Measurements from ENCODE around the gene THEMIS.
A peak's percentile ranks its signal among the peaks of the same experiment; 100 is the strongest.

THEMIS gene

GRCh38 chr6:127920804-127921203, 19.9 kb upstream of the THEMIS start:
- Histone ChIP-seq H3K27me3 (ENCODE audit: insufficient read depth, poor library complexity, severe bottlenecking) (no peaks in the 10 kb centered on the region), H3K27ac (replicated peaks) (no peak overlapping the region), H3K4me3 (replicated peaks; ENCODE audit: insufficient read depth, low read length) (no peak overlapping the region)
- no peak for TF ChIP-seq GABPA (IDR thresholded peaks at IDR 0.05; ENCODE audit: low read depth)
- no peak for TF ChIP-seq POLR2AphosphoS5 (IDR thresholded peaks at IDR 0.05; ENCODE audit: low read depth)
- TF ChIP-seq REST (IDR thresholded peaks at IDR 0.05; ENCODE audit: insufficient replicate concordance, low read depth) = no peak
- no peak for TF ChIP-seq SPI1 (IDR thresholded peaks at IDR 0.05; ENCODE audit: borderline replicate concordance, low read depth)
- TF ChIP-seq CTCF (IDR thresholded peaks at IDR 0.05; ENCODE audit: insufficient read depth, low read length) = no peak
- no peak for DNase-seq (ENCODE audit: low read depth in 1 of 2, low spot score in 1 of 2)

- no peak for DNase-seq (ENCODE audit: low read depth in 1 of 2, low spot score in 1 of 2)
- TF ChIP-seq REST (IDR thresholded peaks at IDR 0.05; ENCODE audit: insufficient replicate concordance, low read depth) (no peak), SPI1 (IDR thresholded peaks at IDR 0.05; ENCODE audit: borderline replicate concordance, low read depth) (no peak), GABPA (IDR thresholded peaks at IDR 0.05; ENCODE audit: low read depth) (no peak), POLR2AphosphoS5 (IDR thresholded peaks at IDR 0.05; ENCODE audit: low read depth) (no peak), CTCF (IDR thresholded peaks at IDR 0.05; ENCODE audit: insufficient read depth, low read length) (no peak)
- H3K27ac ChIP-seq (replicated peaks) = no peak overlapping the region
- H3K27me3 ChIP-seq (ENCODE audit: insufficient read depth, poor library complexity, severe bottlenecking) = no peaks in the 10 kb centered on the region
- no peak overlapping the region for H3K4me3 ChIP-seq (replicated peaks; ENCODE audit: insufficient read depth, low read length)
These were observed 17.9 kb upstream of the THEMIS start for GRCh38 chr6:127918506-127919427.

- Histone ChIP-seq H3K4me3 (replicated peaks; ENCODE audit: insufficient read depth, low read length) (no peak overlapping the region), H3K27me3 (ENCODE audit: insufficient read depth, poor library complexity, severe bottlenecking) (no peaks in the 10 kb centered on the region), H3K27ac (replicated peaks) (no peak overlapping the region)
- DNase-seq (ENCODE audit: low read depth in 1 of 2, low spot score in 1 of 2) = no peak
- TF ChIP-seq SPI1 (IDR thresholded peaks at IDR 0.05; ENCODE audit: borderline replicate concordance, low read depth) = peak; percentile 38; the same call in 1 of the 2 replicates
- no peak for TF ChIP-seq REST (IDR thresholded peaks at IDR 0.05; ENCODE audit: insufficient replicate concordance, low read depth)
- TF ChIP-seq POLR2AphosphoS5 (IDR thresholded peaks at IDR 0.05; ENCODE audit: low read depth) = no peak
- no peak for TF ChIP-seq GABPA (IDR thresholded peaks at IDR 0.05; ENCODE audit: low read depth)
- no peak for TF ChIP-seq CTCF (IDR thresholded peaks at IDR 0.05; ENCODE audit: insufficient read depth, low read length)
These were observed 16.9 kb upstream of the THEMIS start for GRCh38 chr6:127917766-127918165.

All from HL-60 (cell line).